ENCODE measurements around the gene PITPNM3. TPM values are rescaled to one million over a fixed set of nuclear protein-coding genes. Genes with fewer than 3 reads are reported as not detected.

The PITPNM3 gene
- total RNA-seq, 2 donors from 2014 or later, result 5.3 to 7.9 TPM

DNA sequence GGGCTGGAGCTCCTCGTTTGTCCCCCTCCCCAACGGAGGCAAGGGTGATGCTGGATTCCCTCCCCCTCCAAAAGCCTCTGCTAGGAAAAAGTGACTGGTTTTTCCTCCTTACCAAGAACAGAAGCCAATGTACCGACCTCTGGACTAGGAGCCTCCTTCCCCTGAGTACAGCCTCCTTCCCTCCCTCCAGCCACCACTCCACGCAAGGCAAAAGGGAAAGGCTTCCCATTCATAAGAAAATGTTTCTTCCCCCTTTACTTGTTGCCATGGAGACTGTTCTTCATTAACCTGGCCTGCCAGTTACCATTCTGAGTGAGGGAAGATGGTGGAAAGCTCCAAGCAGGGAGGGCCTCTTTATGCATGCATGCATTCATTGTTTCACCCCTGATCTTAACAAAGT, 116.4 kb downstream of the PITPNM3 start:
- H3K27ac ChIP-seq, result no peak overlapping the region
- TF ChIP-seq, protein P1, sequence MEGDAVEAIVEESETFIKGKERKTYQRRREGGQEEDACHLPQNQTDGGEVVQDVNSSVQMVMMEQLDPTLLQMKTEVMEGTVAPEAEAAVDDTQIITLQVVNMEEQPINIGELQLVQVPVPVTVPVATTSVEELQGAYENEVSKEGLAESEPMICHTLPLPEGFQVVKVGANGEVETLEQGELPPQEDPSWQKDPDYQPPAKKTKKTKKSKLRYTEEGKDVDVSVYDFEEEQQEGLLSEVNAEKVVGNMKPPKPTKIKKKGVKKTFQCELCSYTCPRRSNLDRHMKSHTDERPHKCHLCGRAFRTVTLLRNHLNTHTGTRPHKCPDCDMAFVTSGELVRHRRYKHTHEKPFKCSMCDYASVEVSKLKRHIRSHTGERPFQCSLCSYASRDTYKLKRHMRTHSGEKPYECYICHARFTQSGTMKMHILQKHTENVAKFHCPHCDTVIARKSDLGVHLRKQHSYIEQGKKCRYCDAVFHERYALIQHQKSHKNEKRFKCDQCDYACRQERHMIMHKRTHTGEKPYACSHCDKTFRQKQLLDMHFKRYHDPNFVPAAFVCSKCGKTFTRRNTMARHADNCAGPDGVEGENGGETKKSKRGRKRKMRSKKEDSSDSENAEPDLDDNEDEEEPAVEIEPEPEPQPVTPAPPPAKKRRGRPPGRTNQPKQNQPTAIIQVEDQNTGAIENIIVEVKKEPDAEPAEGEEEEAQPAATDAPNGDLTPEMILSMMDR (IDR thresholded peaks at IDR 0.05), result no peak
- TF ChIP-seq POLR2A (IDR thresholded peaks at IDR 0.05), result no peak
- no peak for TF ChIP-seq POLR2AphosphoS5 (IDR thresholded peaks at IDR 0.05)
- H3K4me3 ChIP-seq, result no peak overlapping the region
- H3K9me3 ChIP-seq, result no peaks in the 10 kb centered on the region
- intact Hi-C loops (cut with DNase I), result no loop called here
- no peaks in the 10 kb centered on the region for H3K4me1 ChIP-seq (replicated peaks)
- H3K27me3 ChIP-seq (replicated peaks; ENCODE audit: insufficient read depth), result no peaks in the 10 kb centered on the region
- no peak for DNase-seq (ENCODE audit: low spot score)
- H3K36me3 ChIP-seq, result no peaks in the 10 kb centered on the region
- 49% methylated on average over 4 of the region's 4 CpGs for WGBS

DNA sequence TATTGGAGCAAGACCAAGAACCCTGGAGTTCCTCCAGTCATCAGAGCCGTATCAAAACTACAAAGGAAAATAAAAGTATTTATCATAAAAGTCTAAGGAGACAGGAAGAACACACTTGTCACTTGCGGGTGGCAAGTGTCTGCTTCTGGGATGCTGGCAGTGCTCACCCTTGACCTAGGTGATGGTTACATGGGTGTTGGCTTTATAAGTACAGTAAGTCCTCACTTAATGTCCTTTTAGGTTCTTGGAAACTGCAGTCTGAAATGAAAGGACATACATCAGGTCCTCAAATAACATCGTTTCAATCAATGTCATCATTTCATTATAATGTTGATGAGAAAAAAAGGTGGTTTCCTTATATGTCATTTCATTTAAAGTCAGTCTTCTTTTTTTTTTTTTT, 118.4 kb downstream of the PITPNM3 start:
- DNase-seq (ENCODE audit: low spot score), result no peak
- H3K27ac ChIP-seq, result no peak overlapping the region
- WGBS, result 50% methylated on average over 3 of the region's 3 CpGs
- TF ChIP-seq POLR2AphosphoS5 (IDR thresholded peaks at IDR 0.05), result no peak
- no peak for TF ChIP-seq POLR2A (IDR thresholded peaks at IDR 0.05)
- TF ChIP-seq, protein P1 (IDR thresholded peaks at IDR 0.05), result no peak
- H3K4me1 ChIP-seq (replicated peaks), result no peaks in the 10 kb centered on the region
- H3K9me3 ChIP-seq, result no peaks in the 10 kb centered on the region
- H3K27me3 ChIP-seq (replicated peaks; ENCODE audit: insufficient read depth), result no peaks in the 10 kb centered on the region
- intact Hi-C loops (cut with DNase I), result no loop called here
- no peaks in the 10 kb centered on the region for H3K36me3 ChIP-seq
- no peak overlapping the region for H3K4me3 ChIP-seq

DNA sequence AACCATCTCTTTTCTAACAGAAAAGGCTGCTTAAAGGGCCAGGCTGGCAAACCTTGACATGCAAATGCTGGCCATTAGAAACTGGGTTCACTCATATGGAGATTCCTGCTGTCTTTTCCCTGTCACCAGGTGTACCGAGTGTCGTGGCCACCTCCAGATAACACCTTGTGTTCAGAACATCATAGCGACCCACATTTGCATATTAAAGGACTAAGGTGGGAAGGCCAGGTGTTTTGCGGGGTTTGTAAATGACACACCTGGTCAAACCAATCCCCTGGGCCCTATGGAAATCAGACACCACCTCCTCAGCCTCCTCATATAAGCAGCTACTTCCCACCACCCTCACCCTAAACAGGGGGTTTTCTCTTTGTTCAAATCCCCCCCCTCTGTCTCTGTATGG, 118.9 kb downstream of the PITPNM3 start:
- Histone ChIP-seq H3K4me3 (no peak overlapping the region), H3K9me3 (no peaks in the 10 kb centered on the region), H3K4me1 (replicated peaks) (no peaks in the 10 kb centered on the region), H3K27me3 (replicated peaks; ENCODE audit: insufficient read depth) (no peaks in the 10 kb centered on the region), H3K36me3 (no peaks in the 10 kb centered on the region), H3K27ac (no peak overlapping the region)
- intact Hi-C loops (cut with DNase I), result no loop called here
- no peak for DNase-seq (ENCODE audit: low spot score)
- 28% methylated on average over 4 of the region's 4 CpGs for WGBS
- no peak for TF ChIP-seq POLR2A (IDR thresholded peaks at IDR 0.05)

DNA sequence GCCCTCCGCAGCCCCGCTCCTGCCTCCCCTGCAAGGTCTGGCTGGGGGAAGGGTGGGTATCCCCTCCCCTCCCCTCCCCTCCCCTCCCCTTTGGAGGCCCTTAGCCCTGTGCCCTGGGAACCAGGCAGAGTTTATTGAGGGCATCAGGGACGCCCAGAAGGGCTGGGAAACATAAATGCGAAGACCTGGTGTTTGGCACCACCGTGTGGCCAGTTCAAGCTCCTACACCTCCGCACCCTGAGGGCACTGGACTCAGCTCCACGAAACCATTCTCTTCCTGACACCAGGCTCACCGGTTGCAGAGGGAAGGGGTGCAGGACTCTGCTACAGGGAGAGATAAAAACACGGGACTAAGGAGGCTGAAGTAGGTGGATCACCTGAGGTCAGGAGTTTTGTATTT, 120.4 kb downstream of the PITPNM3 start:
- Histone ChIP-seq H3K4me1 (replicated peaks) (no peaks in the 10 kb centered on the region), H3K27me3 (replicated peaks; ENCODE audit: insufficient read depth) (no peaks in the 10 kb centered on the region), H3K27ac (no peak overlapping the region), H3K36me3 (no peaks in the 10 kb centered on the region), H3K9me3 (no peaks in the 10 kb centered on the region), H3K4me3 (no peak overlapping the region)
- 13% methylated on average over 9 of the region's 9 CpGs for WGBS
- TF ChIP-seq POLR2A (IDR thresholded peaks at IDR 0.05) (no peak), POLR2AphosphoS5 (IDR thresholded peaks at IDR 0.05) (no peak)
- TF ChIP-seq, protein P1 (IDR thresholded peaks at IDR 0.05), result peak; percentile 58 to 75 (median 67)
- intact Hi-C loops (cut with DNase I), result no loop called here
- peak; percentile 53 for DNase-seq (ENCODE audit: low spot score)

DNA sequence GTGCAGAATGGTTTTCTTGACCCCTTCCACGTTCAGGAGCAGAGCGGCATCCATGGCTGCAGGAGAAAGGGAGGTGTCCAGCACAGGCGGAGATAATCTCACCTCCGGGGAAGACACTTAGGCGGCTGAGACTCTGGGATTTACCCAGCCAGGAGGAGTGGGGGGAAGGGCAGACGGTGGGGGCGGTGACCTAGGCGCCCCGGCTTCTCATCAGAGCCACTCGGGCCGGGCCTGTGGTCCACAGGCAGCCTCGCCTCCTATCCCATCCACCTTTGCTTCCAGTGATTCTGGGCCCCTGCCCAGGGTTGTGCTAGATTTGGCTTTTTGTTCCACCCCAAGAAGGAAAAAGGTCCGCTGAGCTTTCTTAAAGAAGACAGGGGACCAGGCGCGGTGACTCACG, 121.3 kb downstream of the PITPNM3 start, which contains the start of gene AIPL1:
Gene AIPL1, minus strand, starts transcription at position 71 of the 400 bp plus-strand sequence. Its CDS starts 17 bp downstream, at position 54.
- Histone ChIP-seq H3K4me1 (replicated peaks) (no peaks in the 10 kb centered on the region), H3K4me3 (no peak within 1 kb of the TSS), H3K36me3 (no peaks in the 10 kb centered on the region), H3K27me3 (replicated peaks; ENCODE audit: insufficient read depth) (no peaks in the 10 kb centered on the region), H3K9me3 (no peaks in the 10 kb centered on the region), H3K27ac (no peak within 1 kb of the TSS)
- 82% methylated on average over 16 of the region's 16 CpGs for WGBS
- TF ChIP-seq, protein P1 (IDR thresholded peaks at IDR 0.05), result no peak
- no peak for TF ChIP-seq POLR2A (IDR thresholded peaks at IDR 0.05)
- TF ChIP-seq POLR2AphosphoS5 (IDR thresholded peaks at IDR 0.05), result no peak
- no peak for DNase-seq (ENCODE audit: low spot score)
- intact Hi-C loops (cut with DNase I), result no loop called here
